Kidney capillary endothelial cell (primary cell): Measurements from ENCODE around the gene FAM193A.
"Not testable (repeated sequence)": the region's sequence is repeated elsewhere in the genome, so short reads cannot be mapped to it uniquely, and the experiment has no call there.

Source experiments
- DNase-seq: peaks from one replicate; pipeline ENCODE4 v3.0.0-alpha.2; 2018; ENCODE audit warnings: low spot score

The FAM193A gene

DNA sequence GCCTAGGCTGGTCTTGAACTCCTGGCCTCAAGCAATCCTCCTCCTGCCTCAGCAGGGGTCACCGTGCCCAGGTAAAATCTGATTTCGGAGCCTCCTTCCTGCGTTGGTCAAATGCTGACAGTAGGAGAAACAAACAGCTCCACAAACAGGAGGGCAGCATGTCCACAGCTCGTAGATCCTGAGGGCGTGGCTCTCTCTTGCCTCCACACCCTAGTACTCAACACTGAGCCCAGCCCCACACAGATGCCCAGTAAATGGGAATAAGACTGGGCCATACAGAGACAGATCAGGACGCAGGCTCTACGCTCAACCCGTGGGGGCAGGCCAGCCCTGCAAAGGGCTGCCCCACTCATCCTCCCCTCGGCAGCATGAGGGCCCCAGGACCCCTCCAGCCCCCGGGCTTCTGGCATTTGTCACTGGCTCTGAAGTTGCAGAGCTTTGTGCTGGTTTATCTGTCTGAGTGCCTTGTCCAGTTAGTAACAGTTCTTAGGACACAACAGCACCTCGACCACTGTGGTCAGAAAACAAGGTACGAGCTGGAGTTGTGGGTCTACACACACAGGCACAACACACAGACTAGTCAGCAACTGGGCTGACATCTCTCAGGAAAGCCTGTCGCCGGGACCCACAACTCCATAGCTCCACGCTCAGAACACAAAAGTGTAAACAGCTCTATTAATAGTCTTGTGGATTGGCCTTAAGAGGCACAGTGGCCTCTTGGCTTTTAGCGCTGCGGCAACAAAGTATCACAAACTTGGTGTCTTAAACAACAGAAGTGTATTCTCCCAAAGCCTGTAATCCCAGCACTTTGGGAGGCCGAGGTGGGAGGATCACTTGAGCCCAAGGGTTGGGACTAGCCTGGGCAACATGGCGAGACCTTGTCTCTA, 214.5 kb downstream of the FAM193A start:
- no peak for DNase-seq

DNA sequence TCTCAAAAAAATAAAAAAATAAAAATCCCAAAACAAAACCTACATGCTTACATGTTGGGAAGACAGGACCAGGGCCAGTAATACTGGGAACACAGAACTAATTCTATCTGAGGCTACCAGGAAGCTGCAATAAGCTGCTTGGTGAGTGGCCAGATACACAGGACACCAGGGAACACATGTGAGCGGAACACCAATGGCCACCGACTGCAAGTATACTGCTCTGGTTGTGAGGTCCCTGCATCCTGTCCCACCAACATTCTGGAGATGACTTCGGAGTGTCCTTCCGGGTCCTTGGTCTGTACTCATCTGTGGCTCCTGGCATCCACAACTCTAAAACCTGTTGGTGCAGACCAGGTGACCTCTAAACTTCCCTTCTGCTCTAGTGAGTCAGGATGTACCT, 217.0 kb downstream of the FAM193A start:
- DNase-seq = no peak

DNA sequence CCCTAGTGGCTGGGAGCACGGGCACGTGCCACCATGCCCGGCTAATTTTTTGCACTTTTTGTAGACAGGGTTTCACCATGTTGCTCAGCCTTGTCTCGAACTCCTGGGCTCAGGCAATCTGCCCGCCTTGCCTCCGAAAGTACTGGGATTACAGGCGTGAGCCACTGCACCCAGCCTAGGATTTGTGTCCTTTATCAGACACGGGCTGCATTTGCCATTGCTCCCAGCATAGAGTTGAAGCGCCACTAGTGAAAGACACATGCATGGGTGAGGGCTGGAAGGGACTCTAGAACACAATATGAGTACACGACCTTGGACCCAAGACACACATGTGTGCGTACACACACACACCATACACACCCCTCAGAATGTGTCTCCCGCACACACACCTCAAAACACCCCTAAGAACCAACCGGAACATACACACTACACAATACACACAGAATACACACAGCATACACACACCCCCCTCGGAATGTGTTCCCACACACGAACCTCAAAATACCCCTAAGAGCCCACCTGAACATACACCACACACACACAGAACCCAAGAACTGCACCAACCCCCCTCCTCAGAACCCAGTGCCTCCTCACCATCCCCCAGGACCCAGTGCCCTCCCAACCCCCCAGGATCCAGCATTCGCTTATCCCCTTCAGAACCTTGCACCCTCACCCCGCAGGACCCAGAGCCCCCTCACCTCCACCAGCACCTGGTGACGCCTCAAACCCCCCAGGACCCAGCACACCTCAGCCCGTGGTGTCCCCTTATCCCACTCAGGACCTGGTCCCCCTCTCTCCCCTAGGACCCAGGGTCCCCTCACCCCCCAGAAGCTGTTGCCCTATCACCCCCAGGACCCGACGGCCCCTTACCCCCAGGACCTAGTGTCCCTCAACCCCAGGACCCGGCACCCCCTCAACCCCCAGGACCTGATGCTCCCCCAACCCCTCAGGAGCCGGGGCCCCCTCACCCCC, 218.7 kb downstream of the FAM193A start:
- no peak for DNase-seq

DNA sequence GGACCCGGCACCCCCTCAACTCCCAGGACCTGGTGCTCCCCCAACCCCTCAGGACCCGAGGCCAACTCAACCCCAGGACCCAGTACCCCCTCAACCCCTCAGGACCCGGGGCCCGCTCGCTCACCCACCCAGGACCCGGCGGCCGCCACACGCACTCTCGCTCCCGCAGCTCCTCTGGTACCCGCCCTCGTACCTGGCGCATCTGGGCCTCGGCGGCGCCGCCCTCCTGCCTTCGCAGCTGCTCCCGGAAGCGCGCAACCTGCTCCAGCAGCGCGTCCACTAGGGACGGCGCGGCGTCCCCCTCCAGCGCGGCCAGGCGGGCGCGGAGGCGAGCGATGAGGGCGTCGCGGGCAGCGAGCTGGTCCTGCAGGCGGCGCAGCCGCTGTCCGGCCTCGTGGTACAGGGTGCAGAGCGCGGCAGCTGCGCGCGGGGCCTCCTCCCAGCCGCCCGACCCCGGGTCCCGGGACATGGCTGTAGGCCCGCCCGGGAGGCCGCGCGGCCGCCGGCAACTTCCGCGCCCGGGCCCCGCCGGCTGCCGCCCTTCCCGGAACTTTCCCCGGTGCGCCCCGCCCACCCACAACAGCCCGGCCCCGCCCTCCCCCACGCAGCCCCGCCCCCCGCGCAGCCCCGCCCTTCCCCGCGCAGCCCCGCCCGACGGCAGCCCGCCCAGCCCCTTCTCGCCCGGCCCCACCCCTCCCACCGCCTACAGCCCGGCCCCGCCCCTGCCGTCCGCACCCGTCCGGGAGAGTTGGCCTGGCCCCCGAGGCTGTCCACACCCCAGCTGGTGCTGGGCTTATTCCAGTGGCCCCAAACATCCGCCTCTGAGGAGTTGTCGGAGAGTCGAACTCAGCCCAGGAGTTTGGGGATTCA, 219.6 kb downstream of the FAM193A start, which contains the start of gene TNIP2:
TSS of gene TNIP2 (minus strand) at position 516 of the 870 bp plus-strand sequence. CDS start at position 469, 47 bp downstream.
- DNase-seq = peak; percentile 74

DNA sequence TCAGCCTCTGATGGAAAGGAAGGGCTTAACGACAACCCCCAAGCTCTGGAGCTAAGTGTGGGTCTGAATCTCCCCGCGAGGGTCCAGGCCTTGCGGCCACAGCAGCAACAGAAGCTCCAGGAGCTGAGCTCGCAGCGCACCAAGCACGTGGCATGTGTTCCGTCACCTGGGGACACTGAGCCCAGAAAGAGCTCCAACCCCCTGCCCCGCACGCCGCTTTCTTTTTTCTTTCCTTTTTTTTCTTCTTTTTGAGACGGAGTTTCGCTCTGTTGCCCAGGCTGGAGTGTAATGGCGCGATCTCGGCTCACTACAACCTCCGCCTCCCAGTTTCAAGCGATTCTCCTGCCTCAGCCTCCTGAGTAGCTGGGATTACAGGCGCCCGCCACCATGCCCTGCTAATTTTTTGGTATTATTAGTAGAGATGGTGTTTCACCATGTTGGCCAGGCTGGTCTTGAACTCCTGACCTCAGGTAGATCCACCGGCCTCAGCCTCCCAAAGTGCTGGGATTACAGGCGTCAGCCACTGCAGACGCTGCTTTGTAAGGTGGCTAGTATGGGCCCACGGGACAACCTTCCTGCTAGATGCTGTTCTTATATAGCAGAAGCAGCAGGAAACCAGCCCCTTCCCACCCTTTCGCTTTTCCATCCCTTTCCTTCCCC, 220.4 kb downstream of the FAM193A start:
- DNase-seq = no peak

DNA sequence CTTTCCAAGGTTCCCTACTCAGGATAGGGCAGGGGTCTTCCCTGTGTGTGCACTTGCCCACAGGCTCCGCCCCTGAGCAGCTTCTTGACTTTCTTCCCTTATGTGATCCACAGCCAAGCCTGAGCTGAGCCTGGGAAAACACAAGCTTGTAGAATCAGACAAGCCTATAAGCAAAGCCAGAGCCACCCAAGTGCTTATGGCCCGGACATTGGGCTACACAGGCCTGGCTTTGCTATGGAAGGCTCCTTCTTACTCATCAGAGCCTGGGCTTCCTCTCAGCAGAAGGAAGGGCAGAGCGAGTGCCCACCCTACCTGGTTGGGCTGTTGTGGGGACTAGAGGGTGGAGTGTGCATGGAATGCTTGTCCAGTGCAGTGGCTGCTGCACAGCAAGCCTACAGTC, 221.0 kb downstream of the FAM193A start:
- no peak for DNase-seq

DNA sequence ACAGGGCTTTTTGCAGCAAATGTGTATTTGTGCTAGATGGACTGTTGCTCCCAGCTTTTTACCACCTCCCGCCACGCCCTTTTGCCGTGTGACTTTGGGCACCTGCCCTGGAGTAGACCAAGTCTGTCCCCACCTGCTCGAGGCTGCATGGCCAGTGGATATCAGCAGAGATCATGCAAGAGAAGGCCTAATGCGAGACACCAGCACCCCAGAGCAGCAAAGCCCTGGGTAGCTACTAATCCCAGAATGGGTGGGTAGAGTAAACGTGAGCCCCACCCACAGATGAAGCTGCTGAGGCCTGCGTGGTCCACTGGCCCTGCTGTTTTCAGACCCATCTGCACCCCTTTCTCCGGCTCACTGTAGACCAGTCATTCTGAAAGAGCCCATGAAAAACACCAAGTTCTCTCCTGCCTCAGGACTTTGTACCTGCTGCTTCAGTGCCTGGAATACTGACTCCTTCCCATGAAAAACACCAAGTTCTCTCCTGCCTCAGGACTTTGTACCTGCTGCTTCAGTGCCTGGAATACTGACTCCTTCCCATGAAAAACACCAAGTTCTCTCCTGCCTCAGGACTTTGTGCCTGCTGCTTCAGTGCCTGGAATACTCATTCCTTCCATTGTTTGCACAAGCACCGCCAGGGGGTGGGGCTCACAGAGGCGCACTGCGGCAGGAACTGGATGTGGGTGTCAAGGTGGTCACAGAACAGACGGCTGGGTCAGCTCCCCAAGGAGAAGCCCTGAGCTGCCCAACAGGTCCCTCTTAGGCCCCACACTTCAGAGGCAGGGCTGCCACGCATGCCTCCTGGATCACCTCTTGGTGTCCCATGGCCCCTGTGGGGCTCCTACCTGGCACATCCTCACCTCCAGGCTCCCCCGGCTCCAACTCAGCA, 224.8 kb downstream of the FAM193A start:
- DNase-seq = no peak

DNA sequence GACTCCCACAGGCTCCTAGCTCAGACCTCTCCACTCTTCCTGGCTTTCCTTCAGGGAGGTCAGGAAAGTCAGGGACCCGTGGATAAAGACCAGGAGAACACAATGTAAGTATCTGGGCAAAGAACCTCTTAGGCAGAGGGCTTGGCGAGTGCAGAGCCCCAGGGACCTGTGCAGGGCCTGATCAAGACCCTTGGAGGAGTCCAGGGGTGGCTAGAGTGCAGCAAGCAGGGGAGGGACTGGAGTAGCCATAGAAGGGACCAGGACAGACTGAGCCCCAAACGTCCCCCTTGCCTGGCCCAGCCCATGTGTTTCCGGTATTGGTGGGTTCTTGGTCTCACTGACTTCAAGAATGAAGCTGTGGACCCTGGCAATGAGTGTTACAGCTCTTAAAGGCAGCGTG, 225.6 kb downstream of the FAM193A start:
- DNase-seq = no peak

DNA sequence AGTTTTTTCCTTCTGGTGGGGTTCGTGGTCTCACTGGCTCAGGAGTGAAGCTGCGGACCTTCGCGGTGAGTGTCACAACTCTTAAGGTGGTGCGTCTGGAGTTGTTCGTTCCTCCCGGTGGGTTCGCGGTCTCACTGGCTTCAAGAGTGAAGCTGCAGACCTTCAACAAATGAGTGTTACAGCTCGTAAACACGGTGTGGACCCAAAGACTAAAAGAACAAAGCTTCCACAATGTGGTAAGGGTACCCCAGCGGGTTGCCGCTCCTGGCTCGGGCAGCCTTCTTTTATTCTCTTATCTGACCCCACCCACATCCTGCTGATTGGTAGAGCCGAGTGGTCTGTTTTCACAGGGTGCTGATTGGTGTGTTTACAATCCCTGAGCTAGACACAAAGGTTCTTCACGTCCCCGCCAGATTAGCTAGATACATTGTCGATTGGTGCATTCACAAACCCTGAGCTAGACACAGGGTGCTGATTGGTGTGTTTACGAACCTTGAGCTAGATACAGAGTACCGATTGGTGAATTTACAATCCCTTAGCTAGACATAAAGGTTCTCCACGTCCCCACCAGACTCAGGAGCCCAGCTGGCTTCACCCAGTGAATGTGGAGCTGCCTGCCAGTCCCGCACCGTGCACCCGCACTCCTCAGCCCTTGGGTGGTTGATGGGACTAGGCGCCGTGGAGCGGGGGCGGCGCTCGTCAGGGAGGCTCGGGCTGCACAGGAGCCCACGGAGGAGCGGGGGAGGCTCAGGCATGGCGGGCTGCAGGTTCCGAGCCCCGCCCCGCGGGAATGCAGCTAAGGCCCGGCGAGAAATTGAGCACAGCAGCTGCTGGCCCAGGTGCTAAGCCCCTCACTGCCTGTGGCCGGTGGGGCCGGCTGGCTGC, 226.3 kb downstream of the FAM193A start:
- DNase-seq = not testable (repeated sequence)

DNA sequence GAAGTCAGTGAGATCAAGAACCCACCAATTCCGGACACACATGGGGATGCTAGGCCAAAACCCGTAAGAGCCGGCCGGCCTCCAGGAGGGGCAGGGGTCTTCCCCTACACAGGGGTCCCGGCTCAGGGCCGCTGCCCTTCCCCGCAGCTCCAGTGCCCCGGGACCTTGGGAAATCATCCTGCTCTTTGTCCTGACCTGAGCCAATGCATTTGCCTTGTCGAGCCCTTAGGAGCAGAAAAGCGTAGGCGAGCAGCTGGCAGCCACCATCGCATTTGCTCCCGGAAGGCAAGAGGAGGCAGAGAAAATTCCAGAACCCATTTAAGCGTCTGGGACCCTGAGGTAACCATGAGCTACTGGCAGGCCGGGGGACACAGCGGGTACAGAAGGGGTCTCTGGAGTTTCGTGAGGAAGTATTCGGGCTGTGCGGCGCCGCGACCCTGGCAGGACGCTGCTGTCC, 227.1 kb downstream of the FAM193A start:
- DNase-seq = no peak

DNA sequence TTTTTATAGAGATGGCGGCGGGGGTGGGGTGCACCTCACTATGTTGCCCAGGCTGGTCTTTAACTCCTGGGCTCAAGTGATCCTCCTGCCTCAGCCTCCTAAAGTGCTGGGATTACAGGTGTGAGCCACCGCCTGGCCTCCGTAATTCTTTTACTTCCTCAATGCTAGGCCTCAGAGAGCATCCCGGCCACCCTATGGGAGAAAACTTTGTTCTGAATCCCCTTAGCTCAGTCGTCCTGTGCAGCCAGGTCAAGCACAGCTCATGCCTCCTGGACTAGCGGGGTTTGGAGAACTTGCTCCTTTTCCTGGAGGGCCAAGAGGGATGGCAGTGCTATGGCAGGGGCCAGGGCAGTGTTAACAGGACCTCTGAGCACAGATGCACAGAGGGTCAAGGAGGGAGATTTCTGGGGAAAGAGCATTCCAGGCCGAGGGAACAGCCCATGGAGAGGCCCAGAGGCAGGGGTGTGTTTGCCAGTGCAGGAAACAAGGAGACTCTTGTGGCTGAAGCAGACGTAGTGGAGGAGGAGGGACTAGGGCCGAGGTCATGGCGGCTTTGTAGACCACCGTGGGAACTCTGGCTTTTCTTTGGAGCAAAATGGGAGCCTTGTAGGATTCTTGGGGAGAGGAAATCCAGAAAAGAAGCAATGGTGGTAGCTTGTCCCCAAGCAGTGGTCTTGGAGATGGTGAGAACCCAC, 229.5 kb downstream of the FAM193A start:
- no peak for DNase-seq

DNA sequence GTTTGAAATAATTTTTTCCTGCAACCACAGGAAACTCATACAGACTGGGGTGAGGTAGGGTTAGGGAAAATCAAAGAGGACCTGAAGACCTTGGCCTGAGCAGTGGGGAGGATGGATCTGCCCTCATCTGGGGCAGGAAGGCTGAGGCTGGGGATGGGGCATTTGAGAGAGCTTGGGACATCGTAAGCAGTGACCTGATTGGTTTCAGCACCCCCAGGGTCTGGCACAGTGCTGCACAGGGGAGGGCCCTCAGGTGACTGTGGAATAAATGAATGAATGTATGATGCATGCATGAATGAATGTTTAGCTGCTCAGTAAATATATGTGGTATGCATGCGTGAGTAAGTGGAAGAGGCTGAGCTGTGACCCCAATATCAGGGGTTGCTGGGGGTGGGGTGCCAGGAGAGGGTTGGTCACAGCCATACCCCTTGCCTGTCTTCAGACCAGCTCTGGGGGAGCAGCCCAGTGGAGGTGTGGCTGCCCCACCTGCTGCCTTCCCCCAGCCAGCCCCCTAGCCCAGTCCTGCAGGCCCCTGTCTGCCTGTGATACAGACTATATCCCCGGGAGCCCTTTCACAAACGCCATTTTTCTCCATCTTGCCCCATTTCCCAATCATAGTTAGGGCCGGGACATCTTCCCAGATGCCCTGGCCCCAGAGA, 230.7 kb downstream of the FAM193A start:
- DNase-seq = no peak

DNA sequence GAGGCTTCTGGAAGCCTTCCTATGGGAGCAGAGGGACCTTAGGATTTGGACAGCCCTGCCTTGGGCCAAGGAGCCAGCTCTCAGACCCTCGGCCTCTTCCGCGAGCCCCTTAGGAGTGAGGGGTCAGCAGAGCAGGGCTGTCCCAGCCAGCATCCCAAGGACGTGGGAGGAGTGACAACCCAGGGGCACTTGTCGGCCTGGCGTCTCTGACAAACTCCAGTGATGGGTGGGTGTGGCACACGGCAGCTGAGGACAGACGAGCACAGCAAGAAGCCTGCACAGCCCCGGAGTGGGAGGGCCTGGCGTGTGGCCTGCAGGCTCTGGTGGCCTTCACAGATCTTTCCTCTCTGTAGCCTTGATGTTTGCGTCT, 231.2 kb downstream of the FAM193A start:
- no peak for DNase-seq

DNA sequence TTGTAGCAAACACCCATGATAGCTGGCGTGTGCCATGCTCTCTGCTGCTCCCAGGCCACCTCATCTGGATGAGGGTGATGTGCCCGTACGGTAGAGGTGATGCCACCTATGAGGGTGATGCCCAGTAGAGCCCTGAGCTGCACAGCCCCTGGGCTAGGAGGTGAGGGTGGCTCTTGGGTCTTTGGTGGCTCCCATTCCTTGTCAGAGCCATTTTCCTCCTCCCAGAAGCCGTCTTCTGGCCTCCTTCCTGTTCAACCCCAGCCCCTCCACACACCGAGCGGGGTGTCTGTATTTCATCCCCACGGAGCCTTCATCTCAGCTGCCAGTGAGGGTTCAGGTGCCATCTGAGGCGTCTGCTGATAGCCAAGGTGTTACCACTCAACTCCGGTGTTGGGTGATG, 231.7 kb downstream of the FAM193A start:
- DNase-seq = no peak

DNA sequence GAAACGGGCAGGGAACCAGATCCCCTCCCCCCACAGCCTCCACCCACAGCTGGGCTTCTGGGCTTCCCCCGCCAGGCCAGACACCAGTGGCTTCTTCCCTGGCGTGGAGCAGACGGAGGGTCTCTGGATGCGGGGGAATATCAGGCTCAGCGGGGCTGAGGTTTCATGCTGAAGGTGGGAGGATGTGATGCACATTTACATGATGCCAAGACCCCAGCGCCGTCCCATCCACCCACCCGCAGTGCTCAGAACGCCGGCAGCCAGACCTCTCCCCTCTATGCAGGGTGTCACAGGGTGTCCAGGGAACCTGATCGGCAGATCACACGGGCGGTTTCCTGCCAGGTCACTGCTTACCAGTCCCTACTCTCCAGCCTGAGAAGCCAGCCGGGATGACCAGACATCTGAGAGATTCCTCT, 232.5 kb downstream of the FAM193A start:
- no peak for DNase-seq

DNA sequence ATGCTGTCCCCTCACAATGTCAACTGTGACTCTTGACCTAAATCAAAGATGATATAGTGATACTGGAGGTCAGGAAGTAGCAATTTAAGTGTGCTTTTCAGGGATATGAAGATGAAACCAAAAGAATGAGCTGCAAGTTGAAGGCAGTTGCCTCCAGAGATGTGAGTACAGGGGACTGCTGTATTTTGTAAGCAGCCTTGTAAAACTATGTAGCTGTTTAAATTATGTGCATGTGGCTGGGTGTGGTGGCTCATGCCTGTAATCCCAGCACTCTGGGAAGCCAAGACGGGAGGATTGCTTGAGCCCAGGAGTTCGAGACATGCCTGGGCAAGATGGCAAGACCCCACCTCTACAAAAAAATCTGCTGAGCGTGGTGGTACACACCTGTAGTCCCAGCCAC, 234.8 kb downstream of the FAM193A start:
- DNase-seq = no peak

DNA sequence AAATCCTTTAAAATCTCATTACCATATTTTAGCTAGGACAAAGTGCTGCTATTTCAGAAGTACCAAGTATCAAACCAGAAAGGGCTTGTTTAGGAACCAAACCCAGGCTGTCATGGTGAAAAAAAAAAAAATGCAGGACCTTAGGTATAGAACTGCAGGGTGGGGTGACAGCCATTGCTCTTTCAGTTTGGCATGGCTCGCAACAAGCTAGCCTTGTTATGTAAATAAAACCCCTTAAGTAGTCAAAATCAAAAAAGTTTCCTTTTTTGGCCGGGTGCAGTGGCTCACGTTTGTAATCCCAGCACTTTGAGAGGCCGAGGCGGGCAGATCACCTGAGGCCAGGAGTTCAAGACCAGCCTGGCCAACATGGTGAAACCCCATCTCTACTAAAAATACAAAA, 244.2 kb downstream of the FAM193A start:
- not testable (repeated sequence) for DNase-seq

DNA sequence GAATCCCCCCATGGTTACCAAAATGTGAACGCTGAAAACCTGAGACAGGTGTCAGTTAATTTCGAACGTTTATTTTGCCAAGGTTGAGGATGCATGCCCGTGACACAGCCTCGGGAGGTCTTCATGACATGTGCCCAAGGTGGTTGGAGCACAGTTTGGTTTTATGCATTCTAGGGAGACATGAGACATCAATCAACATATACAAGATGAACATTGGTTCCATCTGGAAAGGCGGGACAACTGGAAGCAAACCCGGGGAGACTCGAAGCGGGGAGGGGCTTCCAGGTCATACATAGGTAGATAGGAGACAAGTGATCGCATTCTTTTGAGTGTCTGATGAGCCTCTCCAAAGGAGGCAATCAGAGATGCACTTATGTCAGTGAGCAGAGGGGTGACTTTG, 245.5 kb downstream of the FAM193A start:
- no peak for DNase-seq
